ENCODE measurements around the gene FGF14.

DNA sequence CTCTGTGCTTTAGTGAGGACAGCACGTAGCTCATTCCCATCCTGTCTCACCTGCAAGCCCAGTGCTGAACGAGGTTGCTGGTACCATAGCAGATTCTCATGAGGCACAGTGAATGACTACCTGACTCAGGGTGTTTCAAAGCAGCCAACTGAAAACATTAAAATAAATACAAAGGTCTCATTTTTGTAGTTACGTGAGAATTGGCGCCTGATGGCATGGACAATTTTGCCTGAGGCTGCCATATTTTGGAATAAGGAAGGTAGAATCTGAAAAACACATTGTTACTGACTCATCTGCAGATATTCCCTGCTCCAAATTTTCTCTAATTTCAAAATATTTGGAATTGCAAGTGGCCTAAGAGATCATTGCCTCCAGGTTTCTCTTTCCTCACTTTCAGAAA is 429.7 kb downstream of the FGF14 start:
- TF ChIP-seq, protein P1, sequence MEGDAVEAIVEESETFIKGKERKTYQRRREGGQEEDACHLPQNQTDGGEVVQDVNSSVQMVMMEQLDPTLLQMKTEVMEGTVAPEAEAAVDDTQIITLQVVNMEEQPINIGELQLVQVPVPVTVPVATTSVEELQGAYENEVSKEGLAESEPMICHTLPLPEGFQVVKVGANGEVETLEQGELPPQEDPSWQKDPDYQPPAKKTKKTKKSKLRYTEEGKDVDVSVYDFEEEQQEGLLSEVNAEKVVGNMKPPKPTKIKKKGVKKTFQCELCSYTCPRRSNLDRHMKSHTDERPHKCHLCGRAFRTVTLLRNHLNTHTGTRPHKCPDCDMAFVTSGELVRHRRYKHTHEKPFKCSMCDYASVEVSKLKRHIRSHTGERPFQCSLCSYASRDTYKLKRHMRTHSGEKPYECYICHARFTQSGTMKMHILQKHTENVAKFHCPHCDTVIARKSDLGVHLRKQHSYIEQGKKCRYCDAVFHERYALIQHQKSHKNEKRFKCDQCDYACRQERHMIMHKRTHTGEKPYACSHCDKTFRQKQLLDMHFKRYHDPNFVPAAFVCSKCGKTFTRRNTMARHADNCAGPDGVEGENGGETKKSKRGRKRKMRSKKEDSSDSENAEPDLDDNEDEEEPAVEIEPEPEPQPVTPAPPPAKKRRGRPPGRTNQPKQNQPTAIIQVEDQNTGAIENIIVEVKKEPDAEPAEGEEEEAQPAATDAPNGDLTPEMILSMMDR (IDR thresholded peaks at IDR 0.05), result no peak
- TF ChIP-seq EZH2 (IDR thresholded peaks at IDR 0.05) (no peak), EZH2phosphoT487 (IDR thresholded peaks at IDR 0.05) (no peak)

Measured in neural progenitor cell (in vitro differentiated cells).